Activated effector memory CD4-positive, alpha-beta T cell treated with Interleukin-2 at 50 U/mL for 16 hours (primary cell): Measurements from ENCODE around the gene ETFB.
A peak's percentile ranks its signal among the peaks of the same experiment; 100 is the strongest.

Experiments used
- DNase-seq: peaks from one replicate; pipeline ENCODE4 v3.0.0-alpha.2; 2020

The ETFB gene

GRCh38 chr19:51372649-51373504 lies 6.7 kb upstream of the ETFB start, which contains the start of gene NKG7:
NKG7 (minus strand) TSS chr19:51372654; CDS start chr19:51372535, 119 bp downstream.
- peak; percentile 62 for DNase-seq

GRCh38 chr19:51372021-51372648 lies 5.9 kb upstream of the ETFB start:
- no peak for DNase-seq

DNA sequence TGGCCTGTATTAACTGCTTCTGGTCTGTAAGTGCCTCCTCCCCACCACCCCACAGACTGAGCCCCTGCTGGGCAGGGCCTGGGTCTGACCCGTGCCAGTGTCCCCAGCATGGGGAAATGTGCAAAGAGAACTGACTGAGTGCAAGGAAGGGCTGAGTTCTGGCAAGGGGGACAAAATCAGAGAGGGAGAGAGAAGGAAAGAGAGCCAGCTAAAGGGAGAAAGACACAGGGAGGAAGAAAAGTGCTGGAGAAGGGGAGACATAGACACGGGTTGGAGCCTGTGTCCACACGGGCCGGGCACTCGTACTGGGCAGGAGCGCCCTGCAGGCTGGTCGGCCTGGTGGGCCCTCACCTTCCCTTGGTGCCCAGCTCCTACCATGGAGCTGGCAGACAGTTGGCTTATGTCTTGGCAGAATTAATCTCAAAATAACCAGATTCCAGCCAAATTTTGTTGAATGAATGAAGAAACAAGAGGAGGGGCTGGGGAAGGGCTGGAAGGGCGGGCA lies 5.0 kb upstream of the ETFB start:
- DNase-seq: no peak

GRCh38 chr19:51370230-51370629 lies 4.0 kb upstream of the ETFB start:
- DNase-seq: no peak

GRCh38 chr19:51368366-51369282 lies 2.4 kb upstream of the ETFB start, which contains the start of gene CLDND2:
CLDND2 (minus strand) TSS chr19:51369003; CDS start chr19:51368577, 426 bp downstream.
- DNase-seq: no peak

DNA sequence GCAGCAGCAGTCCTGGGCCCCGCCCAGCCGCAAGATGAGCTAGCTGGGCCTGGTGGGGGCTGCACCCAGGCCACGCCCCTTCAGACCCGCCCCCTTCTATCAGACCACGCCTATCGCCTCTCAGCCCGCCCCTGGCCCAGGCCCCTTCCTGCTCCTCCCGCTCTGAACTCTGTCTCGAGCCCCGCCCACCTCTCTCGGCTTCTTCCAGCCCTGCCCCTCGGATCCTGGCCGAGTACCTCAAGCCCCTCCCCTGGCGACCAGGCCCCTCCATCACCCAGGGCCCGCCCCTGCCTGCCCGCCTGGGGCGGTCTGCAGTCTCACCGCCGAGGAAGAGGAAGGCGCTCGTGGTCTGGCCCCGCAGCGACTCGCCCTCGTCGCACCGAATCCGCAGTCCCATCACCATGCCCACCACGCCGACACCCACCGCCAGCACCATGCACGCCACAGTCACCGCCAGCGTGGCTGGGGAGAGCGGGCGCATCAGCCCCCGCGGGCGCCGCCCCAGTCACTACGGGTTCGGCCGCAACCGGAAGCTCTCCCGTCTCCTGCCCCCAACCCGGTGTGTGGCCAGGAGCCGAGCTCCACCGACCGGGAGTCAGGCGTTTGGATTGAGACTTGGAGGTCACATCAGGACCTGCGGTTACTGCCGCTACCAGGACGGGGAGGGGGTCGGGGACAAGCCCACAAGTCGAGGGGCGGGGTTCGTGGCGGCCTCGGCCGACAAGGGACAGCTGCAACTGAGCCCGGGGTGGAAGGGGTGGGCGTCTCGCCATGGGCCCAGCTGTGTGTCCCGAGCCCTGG lies 1.6 kb upstream of the ETFB start:
- DNase-seq: peak; percentile 92

DNA sequence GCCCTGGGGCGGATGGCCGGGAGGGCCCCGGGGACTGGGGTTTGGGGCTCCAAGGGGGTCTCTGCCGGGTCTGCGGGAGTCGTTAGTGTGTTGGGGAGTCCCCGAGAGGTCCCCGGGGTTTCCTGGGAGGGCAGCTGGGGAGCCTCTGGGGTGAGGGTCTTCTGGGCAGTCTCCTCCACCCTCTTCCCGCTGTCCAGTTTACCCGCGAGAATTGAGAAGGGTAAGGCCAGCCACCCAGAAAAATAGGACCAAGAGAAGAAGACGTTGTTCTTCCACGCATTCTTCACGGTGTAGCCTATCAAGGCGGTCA lies 1.0 kb upstream of the ETFB start:
- DNase-seq: no peak

DNA sequence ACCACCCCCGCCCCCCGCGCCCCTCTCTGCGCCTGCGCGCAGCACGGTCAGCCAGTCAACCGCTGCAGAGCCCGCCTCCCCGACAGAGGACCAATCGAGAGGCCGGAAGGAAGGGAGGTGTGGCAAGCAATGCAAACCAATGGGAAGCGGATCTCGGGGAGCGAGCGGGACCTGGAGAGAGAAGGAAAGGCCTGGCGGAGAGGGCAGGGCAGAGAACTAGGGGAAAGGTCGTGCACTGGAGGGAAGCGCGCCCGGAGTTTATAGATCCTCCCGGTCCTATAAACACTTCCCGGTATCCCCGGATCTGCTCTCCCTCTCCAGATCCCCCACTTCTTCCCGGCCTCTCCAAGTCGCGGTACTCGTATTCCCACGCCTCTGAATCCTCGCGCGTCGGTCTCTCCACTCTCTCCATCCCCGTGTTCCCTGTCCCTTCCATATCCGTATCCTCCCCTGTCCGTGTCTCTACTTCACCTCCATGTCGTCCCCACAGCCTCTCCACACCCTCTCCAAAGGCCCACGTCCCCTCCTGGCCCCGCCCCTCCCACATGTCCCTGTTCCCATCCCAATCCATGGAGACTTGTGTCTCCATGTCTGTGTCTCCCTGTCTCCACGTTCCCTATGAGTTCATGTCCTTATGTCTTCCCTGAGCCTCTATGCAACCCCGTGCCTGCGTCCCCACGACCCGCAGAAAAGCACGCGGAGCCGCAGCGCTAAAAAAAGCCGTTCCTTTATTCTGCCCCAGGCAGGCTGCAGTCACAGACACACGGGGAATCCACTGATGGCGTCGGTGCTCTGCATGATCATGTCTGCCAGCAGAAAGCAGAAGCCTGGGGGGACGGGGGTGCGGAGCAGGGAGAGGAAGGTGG lies 434 bp upstream of the ETFB start:
- peak; percentile 85 for DNase-seq

DNA sequence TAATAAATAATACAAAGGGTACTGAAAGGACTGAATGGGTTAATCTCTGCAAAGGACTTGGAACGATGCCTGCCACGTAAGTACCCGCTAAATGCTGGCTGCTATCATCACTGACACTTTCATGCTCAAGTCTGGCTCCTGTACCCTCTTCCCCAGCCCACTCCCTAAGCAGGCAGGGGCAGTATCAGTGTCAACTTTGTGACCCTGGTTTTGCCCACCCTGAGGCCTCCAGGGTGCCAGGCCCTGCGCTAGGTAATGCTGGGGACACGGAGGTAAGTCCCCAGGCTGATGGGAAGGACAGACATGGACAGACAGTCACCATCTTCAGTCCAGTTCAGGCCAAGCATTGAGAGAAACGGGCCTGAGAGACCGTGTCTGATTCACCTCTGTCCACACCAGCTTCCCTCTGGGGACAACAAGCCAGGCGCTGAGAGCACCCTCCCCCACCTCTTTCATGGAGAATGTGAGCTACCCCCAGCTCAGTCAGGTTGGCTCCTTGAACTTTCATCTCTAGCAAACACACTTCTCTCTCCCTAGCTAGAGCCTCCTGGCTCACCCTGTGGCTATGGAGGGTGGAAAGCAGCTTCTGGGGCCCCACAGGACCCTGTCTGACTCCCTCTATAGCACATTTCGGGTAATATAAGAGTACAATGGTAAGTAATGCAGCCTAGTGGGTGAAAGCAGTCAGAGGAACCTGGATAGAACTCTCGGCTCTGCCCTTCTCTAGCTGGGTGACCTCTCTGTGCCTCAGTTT lies 800 bp downstream of the ETFB start:
- no peak for DNase-seq

DNA sequence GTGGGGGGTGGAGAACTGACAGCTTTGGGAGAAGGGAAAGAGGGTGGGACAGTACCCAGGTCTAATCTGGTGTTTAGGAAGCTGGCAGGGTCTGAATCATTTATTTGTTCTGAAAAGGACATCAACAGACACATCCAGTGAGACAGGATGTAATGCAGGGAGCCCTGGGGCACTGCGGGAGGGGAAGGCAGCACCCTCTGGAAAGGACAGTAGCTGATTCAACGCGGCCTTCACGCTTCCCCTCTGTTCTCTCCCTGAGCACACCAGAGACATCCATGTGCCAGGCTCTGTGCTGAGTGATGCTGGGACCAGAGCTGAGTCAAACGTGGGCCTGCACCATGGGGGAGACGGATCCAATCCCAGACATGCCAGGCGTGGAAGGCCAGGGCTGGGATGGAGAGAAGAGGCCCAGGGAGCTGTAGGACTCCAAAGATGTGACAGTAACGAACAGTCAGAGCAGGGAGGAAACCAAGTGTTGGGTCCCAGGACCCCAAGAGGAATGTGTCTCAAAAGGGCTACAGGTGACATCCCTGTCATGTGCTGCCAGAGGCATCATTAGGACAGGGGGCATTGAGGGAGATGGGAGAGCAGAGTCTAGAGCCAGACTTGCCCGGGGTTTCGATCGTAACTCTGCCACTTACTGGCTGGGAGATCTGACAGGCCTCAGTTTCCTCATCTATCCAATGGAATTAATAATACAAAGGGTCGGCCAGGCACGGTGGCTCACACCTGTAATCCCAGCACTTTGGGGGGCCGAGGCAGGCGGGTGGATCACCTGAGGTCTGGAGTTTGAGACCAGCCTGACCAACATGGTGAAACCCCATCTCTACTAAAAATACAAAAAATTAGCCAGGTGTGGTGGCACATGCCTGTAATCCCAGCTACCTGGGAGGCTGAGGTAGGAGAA lies 1.7 kb downstream of the ETFB start:
- no peak for DNase-seq

GRCh38 chr19:51361239-51361638 lies 4.9 kb downstream of the ETFB start:
- DNase-seq: no peak

DNA sequence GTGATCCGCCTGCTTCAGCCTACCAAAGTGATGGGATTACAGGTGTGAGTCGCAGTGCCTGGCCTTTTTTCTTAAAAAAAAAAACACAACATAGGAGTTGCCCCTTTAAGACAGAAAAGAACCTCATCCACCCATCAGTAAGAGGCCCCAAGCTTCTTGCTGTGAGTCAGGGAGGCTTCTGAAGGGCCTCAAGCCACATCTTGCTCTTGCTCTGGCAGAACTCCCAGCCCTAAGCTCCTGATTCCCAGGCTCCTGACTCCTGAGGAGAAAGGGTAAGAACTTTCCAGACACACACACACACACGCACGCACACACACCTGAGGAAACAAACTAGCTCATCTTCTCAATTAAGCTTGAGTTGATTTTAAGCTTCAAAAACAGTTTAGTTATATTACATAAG lies 6.9 kb downstream of the ETFB start:
- no peak for DNase-seq

DNA sequence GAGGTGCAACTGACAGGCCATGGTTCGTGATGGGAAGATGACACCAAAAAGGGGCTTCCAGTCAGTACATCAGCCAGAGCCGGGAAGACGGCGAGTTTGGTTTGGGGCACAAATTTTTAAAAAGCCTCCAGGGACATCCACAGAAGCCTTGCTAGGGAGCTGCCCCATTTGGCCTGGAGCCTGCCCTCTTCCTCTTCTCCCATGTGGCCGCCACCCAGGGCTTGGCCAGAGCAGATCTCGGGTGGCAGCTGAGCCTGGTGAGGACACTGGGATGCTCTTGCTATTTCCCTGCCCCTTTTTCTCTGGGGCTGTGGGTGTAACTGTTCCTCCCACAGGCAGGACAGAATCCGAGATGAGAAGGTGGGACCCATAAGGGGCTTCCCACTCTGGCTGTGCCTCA lies 8.2 kb downstream of the ETFB start:
- DNase-seq: no peak

DNA sequence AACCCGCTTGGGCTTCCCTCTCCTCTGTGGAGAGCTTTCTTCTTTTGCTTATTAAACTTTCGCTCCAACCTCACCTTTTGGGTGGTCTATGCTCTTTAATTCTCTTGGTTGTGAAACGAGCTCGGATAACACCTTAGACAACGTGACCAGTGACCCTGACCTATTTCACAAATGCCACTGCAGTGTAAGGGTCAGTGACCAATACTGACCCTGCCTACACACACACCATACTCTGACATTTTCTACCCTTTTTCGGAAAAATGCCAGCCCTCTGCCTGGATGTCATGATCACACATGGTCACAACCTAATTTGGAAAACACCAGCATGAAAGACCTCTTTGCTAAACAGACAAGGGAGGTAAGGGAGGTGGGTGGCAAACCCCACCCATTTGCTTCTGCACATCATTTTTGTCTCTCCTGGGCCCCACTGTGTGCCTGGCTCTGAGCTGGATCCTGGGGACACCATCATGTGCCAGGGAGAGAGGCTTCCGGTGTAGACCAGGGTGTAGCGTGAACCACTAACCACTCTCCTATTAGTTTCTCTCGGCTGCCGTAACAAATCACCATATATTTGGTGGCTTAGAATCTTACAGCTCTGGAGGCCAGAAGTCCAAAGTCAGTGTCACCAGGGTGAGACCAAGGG lies 9.9 kb downstream of the ETFB start:
- no peak for DNase-seq

GRCh38 chr19:51354742-51355148 lies 11.4 kb downstream of the ETFB start:
- no peak for DNase-seq

GRCh38 chr19:51354103-51354741 lies 12.0 kb downstream of the ETFB start:
- DNase-seq: no peak

GRCh38 chr19:51352783-51353360 lies 13.3 kb downstream of the ETFB start:
- no peak for DNase-seq
